ENCODE data around the gene CLEC2A.
"Not testable (repeated sequence)": the region's sequence is repeated elsewhere in the genome, so short reads cannot be mapped to it uniquely, and the experiment has no call there.

CLEC2A gene

DNA sequence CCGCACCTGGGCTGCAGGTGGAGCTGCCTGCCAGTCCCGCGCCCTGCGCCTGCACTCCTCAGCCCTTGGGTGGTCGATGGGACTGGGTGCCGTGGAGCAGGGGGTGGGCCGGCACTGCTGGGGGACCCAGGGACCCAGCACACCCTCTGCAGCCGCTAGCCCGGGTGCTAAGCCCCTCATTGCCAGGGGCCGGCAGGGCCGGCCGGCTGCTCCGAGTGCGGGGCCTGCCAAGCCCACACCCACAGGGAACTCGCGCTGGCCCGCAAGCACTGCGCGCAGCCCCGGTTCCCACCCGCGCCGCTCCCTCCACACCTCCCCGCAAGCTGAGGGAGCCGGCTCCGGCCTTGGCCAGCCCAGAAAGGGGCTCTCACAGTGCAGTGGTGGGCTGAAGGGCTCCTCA lies 56.0 kb downstream of the CLEC2A start:
- not testable (repeated sequence) for DNase-seq

DNA sequence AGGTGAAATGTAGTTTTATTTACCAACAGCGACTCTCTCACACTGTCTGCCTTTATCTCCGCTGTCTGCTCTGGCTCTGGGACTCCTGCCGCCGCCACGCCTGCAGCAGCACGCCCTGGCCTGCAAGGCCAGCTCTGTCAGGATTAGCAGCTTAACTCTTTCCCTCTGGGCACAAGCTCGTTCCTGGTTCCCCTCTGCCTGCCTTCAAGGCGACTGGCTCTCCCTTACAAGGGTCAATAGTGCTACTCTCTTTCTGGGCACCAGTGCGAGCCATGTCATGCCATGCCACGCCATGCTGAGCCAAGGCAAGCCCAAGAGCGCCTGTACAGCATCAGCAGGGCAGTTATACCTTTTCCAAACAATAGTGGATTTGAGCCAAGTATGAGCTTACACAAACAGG lies 59.4 kb downstream of the CLEC2A start:
- DNase-seq: no peak

DNA sequence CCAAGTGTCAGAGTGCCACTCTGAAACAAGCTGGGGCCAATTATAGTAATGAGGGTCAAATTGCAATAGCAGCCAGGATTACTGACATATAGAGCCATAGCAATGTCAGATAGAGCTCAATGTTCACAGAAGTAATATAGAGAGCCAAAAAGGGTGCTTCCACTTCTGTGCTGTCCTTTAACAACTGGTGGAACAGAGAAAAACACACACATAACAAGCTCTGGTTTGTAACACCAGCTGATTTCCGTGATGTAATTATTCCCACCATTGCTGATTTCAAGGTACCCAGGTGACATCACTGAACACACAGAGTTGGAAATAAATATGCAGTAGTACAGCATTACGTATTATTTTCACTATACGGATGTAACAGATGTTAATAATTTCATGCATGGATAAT lies 60.0 kb downstream of the CLEC2A start:
- DNase-seq: no peak

DNA sequence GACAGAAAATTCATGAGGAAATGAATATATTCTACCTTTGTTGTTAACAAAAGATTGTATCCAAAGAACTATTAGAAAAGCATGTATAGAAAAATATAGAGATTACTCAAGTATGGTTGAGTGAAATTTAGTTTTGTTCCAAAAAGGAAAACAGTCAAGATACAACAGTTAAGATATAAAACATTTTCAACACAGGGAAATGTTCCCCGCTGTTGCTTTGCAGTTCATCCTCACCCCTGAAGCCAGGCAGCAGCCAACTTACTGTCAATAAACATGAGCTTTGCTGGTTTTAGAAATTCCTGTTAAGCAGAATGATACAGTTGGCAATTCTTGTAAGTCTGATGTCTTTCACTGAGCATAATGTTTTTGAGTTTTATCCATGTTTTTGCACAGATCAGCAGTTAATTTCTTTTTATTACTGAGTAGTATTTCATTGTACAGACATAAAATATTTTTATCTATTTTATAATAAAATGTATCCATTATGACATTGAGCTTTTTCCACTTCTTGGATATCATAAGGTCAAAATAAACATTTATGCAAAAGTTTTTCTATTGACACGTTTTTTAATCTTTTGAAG lies 61.8 kb downstream of the CLEC2A start:
- no peak for DNase-seq

DNA sequence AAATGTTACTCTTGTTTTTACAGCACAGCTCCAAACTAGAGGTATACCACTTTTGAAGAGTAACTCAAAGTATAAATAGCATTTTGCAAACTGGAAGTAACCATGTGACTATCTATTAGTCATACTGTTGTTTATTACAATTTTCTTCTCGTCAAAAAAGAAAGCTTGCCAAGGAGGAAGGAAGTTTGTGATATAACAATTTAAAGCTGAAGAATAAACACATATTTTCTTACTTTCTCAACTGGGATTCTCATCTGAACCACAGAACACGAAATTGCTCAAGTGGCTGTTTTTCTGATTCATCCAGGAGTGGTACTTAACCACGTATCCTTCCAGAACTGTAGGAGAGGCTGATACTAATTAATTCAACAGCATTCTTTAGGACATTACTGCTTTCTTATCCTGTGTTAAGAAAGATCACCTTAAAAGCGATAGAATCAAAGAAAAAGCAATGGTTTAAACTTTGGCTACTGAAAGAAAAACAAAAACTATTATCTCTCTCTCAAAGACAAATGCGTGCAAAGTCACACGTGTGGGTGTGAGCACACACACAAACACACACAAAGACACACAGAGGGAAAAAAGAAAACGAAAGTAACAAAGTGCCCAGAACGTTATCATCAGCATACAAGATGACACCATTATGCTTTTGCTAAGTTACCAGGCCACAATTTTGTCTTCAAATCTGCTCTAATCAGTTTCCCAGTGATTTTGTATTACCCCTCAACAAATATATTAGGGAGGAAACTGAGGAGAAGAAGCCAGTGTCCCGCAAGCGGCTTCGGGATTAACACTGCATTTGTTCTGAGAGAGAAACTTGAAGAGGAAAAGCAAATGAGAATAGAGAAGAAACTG lies 62.6 kb downstream of the CLEC2A start, which contains the start of gene CLEC2B:
TSS of gene CLEC2B (minus strand) at position 48 of the 855 bp plus-strand sequence.
- DNase-seq: peak; percentile 69

GRCh38 chr12:9868951-9869306 lies 63.2 kb downstream of the CLEC2A start:
- no peak for DNase-seq

DNA sequence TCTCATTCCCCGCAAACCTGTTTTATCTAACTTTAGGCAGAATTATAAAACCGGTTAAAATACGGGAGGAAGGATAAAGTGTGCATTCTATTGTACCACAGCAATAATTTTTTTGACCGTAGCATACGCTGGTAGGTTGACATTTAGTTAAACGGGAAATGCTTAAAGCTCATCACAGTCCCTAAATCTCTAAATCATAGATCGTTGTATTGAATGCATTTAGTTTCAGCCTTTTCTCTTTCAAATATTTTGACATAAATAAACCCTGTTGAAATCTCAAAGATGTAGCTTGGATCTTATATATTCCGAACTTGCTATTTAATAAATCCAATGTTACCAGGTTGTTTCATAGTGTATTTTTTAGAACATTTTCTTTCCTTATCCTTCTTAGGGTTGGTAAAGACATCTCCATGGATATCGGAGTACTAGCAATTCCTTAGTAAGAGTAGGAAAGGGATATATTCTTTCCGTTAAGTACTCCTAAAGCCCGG lies 63.8 kb downstream of the CLEC2A start:
- DNase-seq: no peak

DNA sequence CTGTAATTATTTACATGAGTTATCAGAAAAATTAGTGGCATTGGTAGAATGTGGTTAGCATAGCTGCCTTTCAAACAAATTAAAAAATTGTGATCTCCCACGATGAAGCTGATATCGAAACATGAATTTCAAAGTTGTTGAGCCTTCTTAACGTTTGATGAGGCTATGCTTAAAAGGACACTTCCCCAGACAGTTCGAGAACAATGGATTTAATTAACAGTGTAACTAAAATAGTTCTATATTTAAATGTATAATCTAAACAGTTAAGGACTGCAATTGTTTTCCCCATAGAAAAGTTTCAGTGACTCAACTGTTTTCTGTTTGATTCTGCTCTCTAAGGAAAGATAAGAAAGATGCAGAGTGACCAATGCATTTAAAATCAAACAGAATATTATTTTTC lies 64.6 kb downstream of the CLEC2A start:
- no peak for DNase-seq

DNA sequence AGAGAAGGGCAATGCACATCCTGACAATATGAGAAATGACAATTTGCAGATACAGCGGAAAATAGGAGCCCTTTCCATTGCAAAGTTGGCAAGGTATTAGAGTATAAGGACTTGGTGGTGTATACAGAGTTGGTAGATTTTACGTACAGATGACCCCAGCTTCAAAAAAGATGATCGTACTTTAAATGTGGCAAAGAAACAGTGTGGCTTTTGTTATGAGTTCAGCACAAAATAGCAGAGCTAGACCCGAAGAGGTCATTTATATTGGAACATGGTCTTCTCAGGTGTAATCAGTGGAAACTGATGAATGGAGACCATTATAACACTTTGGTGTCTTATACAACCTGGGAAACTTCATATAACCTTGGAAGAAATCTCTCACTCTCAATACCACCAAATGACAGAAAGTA lies 65.3 kb downstream of the CLEC2A start:
- no peak for DNase-seq

DNA sequence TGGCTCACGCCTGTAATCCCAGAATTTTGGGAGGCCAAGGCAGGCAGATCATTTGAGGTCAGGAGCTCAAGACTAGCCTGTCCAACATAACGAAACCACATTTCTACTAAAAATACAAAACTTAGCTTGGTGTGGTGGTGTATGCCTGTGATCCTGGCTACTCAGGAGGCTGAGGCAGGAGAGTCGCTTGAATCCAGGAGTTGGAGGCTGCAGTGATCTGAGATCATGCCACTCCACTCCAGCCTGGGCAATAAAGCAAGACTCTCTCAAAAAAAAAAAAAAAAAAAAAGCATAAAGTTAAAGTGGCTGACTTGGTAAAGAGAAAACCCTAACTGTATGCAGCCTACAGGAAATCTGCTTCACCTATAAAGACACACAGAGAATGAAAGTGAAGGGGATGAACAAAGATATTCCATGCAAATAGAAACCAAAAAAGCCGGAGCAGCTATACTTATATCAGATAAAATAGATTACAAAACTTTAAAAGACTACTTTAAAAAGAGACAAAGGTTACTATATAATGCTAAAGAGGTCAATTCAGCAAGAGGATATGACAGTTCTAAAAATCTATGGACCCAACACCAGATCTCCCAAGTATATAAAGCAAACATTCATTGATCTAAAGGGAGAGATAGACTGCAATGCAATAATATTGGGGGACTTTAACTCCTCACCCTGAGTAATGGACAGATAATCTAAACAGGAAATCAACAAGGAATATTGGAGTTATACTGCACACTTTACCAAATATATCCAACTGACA lies 67.1 kb downstream of the CLEC2A start:
- DNase-seq: peak; percentile 61
